SK-N-MC (cell line): ENCODE measurements around the gene GIMD1.

Experiments
- EZH2 ChIP-seq: fragments of 200-600 bp; sonication (generic); IDR thresholded peaks from one replicate; pipeline ENCODE4 v1.6.1; 2017; ENCODE audit warnings: antibody characterized with exemption
- POLR2AphosphoS5 ChIP-seq: IDR thresholded peaks from 2 replicates; pipeline ENCODE4 v1.6.1; 2012; ENCODE audit warnings: mild to moderate bottlenecking, low read depth, low read length, borderline replicate concordance

GRCh38 chr4:106316773-106317409 lies 51.7 kb downstream of the GIMD1 start:
- TF ChIP-seq EZH2 (no peak), POLR2AphosphoS5 (no peak)
